MM.1S (cell line): ENCODE data around the gene UQCC2.

Experiments
- DNase-seq: peaks from one replicate; pipeline ENCODE4 v3.0.0-alpha.2; 2015
- H2AFZ ChIP-seq: fragments of 300-600 bp; sonication (generic); 2 replicates; pipeline ENCODE4 v1.6.0; 2016; ENCODE audit warnings: antibody characterized with exemption, low read length
- H3F3A ChIP-seq: fragments of 300-600 bp; sonication (generic); 2 replicates; pipeline ENCODE4 v1.6.1; 2016; ENCODE audit warnings: mild to moderate bottlenecking, antibody characterized with exemption, low read length, moderate library complexity, mixed read lengths; ENCODE audit not compliant: insufficient read depth
- H3K27ac ChIP-seq: fragments of 300-600 bp; sonication (generic); 2 replicates; pipeline ENCODE4 v1.5.1; 2016; ENCODE audit warnings: mild to moderate bottlenecking, low read length
- H3K27me3 ChIP-seq: fragments of 300-600 bp; sonication (generic); replicated peaks from 2 replicates; pipeline ENCODE4 v1.6.0; 2016; ENCODE audit warnings: low read length; ENCODE audit not compliant: insufficient read depth
- H3K36me3 ChIP-seq: fragments of 300-600 bp; sonication (generic); replicated peaks from 2 replicates; pipeline ENCODE4 v1.6.1; 2016; ENCODE audit warnings: mild to moderate bottlenecking, low read length, mixed read lengths; ENCODE audit not compliant: insufficient read depth
- H3K4me1 ChIP-seq: fragments of 300-600 bp; sonication (generic); 2 replicates; pipeline ENCODE4 v1.6.1; 2016; ENCODE audit warnings: low read length, mixed read lengths
- H3K4me2 ChIP-seq: fragments of 300-600 bp; sonication (generic); 2 replicates; pipeline ENCODE4 v1.6.0; 2016; ENCODE audit warnings: low read depth, low read length
- H3K4me3 ChIP-seq: fragments of 300-600 bp; sonication (generic); 2 replicates; pipeline ENCODE4 v1.5.1; 2016; ENCODE audit warnings: low read length, mixed read lengths
- H3K79me2 ChIP-seq: fragments of 300-600 bp; sonication (generic); 2 replicates; pipeline ENCODE4 v1.6.1; 2016; ENCODE audit warnings: mixed run types, low read length, mixed read lengths
- H3K9ac ChIP-seq: fragments of 300-600 bp; sonication (generic); 2 replicates; pipeline ENCODE4 v1.6.1; 2016; ENCODE audit warnings: low read length, mixed read lengths
- H3K9me2 ChIP-seq: fragments of 300-600 bp; sonication (generic); replicated peaks from 2 replicates; pipeline ENCODE4 v1.6.1; 2016; ENCODE audit warnings: mild to moderate bottlenecking, low read length, mixed read lengths; ENCODE audit not compliant: insufficient read depth
- H3K9me3 ChIP-seq: fragments of 300-600 bp; sonication (generic); replicated peaks from 2 replicates; pipeline ENCODE4 v1.6.1; 2016; ENCODE audit warnings: mild to moderate bottlenecking, low read length, mixed read lengths; ENCODE audit not compliant: insufficient read depth
- H4K20me1 ChIP-seq: fragments of 300-600 bp; sonication (generic); 2 replicates; pipeline ENCODE4 v1.6.1; 2016; ENCODE audit warnings: mild to moderate bottlenecking, low read length, moderate library complexity, mixed read lengths; ENCODE audit not compliant: insufficient read depth
- CTCF ChIP-seq: fragments of 300-600 bp; sonication (generic); IDR thresholded peaks from 2 replicates; pipeline ENCODE4 v1.5.1; 2016; ENCODE audit warnings: antibody characterized with exemption, low read length, mixed read lengths
- EZH2 ChIP-seq: fragments of 300-600 bp; sonication (generic); optimal IDR thresholded peaks from 2 replicates; pipeline ENCODE3; 2017; ENCODE audit warnings: low read depth, mild to moderate bottlenecking, antibody characterized with exemption, low read length, mixed read lengths
- EZH2phosphoT487 ChIP-seq: fragments of 300-600 bp; sonication (generic); IDR thresholded peaks from 2 replicates; pipeline ENCODE4 v1.6.1; 2018; ENCODE audit warnings: antibody characterized with exemption, low read length

The UQCC2 gene

GRCh38 chr6:33683576-33684427, 27.7 kb downstream of the UQCC2 start:
- H3K4me1 ChIP-seq, result no peaks in the 10 kb centered on the region
- no peaks in the 10 kb centered on the region for H3K36me3 ChIP-seq
- H3K4me3 ChIP-seq, result no peak overlapping the region
- no peaks in the 10 kb centered on the region for H3F3A ChIP-seq
- H3K9me2 ChIP-seq, result no peaks in the 10 kb centered on the region
- TF ChIP-seq EZH2, result no peak
- no peaks in the 10 kb centered on the region for H3K9me3 ChIP-seq
- no peak overlapping the region for H3K27ac ChIP-seq
- no peak for DNase-seq
- no peak overlapping the region for H3K9ac ChIP-seq
- no peak overlapping the region for H3K4me2 ChIP-seq
- H4K20me1 ChIP-seq, result no peaks in the 10 kb centered on the region
- H3K27me3 ChIP-seq, result no peaks in the 10 kb centered on the region
- H2AFZ ChIP-seq, result no peak overlapping the region
- no peaks in the 10 kb centered on the region for H3K79me2 ChIP-seq

- Histone ChIP-seq H3K36me3 (no peaks in the 10 kb centered on the region), H3K4me3 (no peak overlapping the region), H3K27me3 (no peaks in the 10 kb centered on the region), H4K20me1 (no peaks in the 10 kb centered on the region), H3K27ac (no peak overlapping the region), H3K9me2 (no peaks in the 10 kb centered on the region), H3K9me3 (no peaks in the 10 kb centered on the region), H3K4me1 (no peaks in the 10 kb centered on the region), H3F3A (no peaks in the 10 kb centered on the region), H3K9ac (no peak overlapping the region), H3K79me2 (no peaks in the 10 kb centered on the region), H3K4me2 (no peak overlapping the region), H2AFZ (no peak overlapping the region)
- no peak for TF ChIP-seq EZH2
- TF ChIP-seq EZH2phosphoT487, result no peak
- TF ChIP-seq CTCF, result no peak
- no peak for DNase-seq
These were observed 28.4 kb downstream of the UQCC2 start for GRCh38 chr6:33683051-33683571.

- no peak overlapping the region for H3K9ac ChIP-seq
- no peaks in the 10 kb centered on the region for H3K79me2 ChIP-seq
- no peaks in the 10 kb centered on the region for H3K36me3 ChIP-seq
- no peaks in the 10 kb centered on the region for H3K27me3 ChIP-seq
- TF ChIP-seq EZH2phosphoT487 (no peak), CTCF (no peak), EZH2 (no peak)
- no peaks in the 10 kb centered on the region for H3F3A ChIP-seq
- H2AFZ ChIP-seq, result no peak overlapping the region
- no peaks in the 10 kb centered on the region for H3K9me3 ChIP-seq
- no peaks in the 10 kb centered on the region for H3K9me2 ChIP-seq
- H3K4me2 ChIP-seq, result no peak overlapping the region
- no peak for DNase-seq
- H3K4me3 ChIP-seq, result no peak overlapping the region
- no peaks in the 10 kb centered on the region for H4K20me1 ChIP-seq
- no peak overlapping the region for H3K27ac ChIP-seq
- H3K4me1 ChIP-seq, result no peaks in the 10 kb centered on the region
These were observed 29.2 kb downstream of the UQCC2 start for GRCh38 chr6:33682341-33682740.

GRCh38 chr6:33679761-33680160, 31.7 kb downstream of the UQCC2 start:
- Histone ChIP-seq H3K27me3 (no peaks in the 10 kb centered on the region), H4K20me1 (no peaks in the 10 kb centered on the region), H3K9me3 (no peaks in the 10 kb centered on the region), H3K36me3 (no peaks in the 10 kb centered on the region), H3K4me2 (no peak overlapping the region), H3K9ac (no peak overlapping the region), H3F3A (no peaks in the 10 kb centered on the region), H3K4me1 (no peaks in the 10 kb centered on the region), H3K27ac (no peak overlapping the region), H3K9me2 (no peaks in the 10 kb centered on the region), H3K79me2 (no peaks in the 10 kb centered on the region), H2AFZ (no peak overlapping the region), H3K4me3 (no peak overlapping the region)
- no peak for TF ChIP-seq EZH2phosphoT487
- TF ChIP-seq EZH2, result no peak
- TF ChIP-seq CTCF, result no peak
- DNase-seq, result no peak
